Measurements from ENCODE around the gene TPM3.
A peak's percentile ranks its signal among the peaks of the same experiment; 100 is the strongest.

DNA sequence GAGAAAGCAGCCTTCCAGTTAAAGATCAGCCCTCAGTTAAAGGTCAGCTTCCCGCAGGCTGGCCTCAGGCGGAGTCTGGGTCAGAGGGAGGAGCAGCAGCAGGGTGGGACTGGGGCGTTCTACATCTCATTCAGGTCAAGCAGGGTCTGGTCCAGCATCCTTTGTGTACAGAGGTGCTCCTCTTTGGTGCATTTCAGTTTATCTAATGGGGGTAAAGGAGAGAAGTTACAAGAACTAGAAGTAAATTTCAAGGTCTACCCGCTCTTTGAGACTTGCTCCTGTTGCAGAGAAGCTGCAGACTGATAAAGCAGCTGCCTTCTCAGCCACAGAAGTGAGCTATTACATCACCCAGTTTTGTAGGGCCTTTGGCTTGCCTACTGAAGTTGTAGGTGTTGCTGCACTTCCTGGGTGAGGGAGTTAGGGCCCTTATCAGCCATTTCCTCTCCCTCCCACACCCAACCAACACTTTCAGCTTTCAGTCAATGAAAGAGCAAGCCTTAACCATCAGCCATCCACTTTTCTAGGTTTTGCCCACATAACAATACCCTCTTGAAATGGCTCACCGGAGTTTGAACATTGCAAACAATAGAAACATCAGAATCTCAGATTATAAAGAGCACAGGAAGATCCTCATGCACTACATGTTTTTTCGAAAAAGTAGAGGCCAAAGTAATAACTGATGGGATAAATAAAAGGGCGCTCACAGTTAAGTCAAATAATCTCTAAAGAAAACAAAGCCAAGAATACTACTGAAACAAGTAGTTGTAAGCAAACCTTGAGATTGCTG, 34.2 kb downstream of the TPM3 start:
- TF ChIP-seq, protein P1, sequence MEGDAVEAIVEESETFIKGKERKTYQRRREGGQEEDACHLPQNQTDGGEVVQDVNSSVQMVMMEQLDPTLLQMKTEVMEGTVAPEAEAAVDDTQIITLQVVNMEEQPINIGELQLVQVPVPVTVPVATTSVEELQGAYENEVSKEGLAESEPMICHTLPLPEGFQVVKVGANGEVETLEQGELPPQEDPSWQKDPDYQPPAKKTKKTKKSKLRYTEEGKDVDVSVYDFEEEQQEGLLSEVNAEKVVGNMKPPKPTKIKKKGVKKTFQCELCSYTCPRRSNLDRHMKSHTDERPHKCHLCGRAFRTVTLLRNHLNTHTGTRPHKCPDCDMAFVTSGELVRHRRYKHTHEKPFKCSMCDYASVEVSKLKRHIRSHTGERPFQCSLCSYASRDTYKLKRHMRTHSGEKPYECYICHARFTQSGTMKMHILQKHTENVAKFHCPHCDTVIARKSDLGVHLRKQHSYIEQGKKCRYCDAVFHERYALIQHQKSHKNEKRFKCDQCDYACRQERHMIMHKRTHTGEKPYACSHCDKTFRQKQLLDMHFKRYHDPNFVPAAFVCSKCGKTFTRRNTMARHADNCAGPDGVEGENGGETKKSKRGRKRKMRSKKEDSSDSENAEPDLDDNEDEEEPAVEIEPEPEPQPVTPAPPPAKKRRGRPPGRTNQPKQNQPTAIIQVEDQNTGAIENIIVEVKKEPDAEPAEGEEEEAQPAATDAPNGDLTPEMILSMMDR (IDR thresholded peaks at IDR 0.05): no peak
- TF ChIP-seq POLR2A (IDR thresholded peaks at IDR 0.05): no peak
- TF ChIP-seq POLR2AphosphoS5 (IDR thresholded peaks at IDR 0.05): peak in 2 of 3 donors; percentile 33 to 70

Measured in stomach (tissue), 4 donors.